Mucosa of descending colon (tissue), 3 donors: ENCODE results near the gene RASL12. TPM values are rescaled to one million over a fixed set of nuclear protein-coding genes. Genes with fewer than 3 reads are reported as not detected.

Experiments used
- ATAC-seq: fragments of 200-7000 bp; cut with Tn5 transposase; one replicate; pipeline ENCODE4 v1.9.1; 2020; ENCODE audit warnings: mild to moderate bottlenecking, moderate library complexity
- DNase-seq, 3 donors: peaks; one replicate each; pipeline ENCODE4 v3.0.0-alpha.2; 2020
- H3K36me3 ChIP-seq: fragments of 200-600 bp; one replicate; pipeline ENCODE4 v1.8.0; 2021; ENCODE audit warnings: low read depth, mild to moderate bottlenecking
- H3K4me1 ChIP-seq: fragments of 200-600 bp; one replicate; pipeline ENCODE4 v1.8.0; 2021; ENCODE audit warnings: low read depth, mild to moderate bottlenecking
- H3K4me3 ChIP-seq: fragments of 200-600 bp; one replicate; pipeline ENCODE4 v1.8.0; 2021; ENCODE audit warnings: mild to moderate bottlenecking
- H3K9me3 ChIP-seq: fragments of 200-600 bp; one replicate; pipeline ENCODE4 v1.8.0; 2021; ENCODE audit warnings: mild to moderate bottlenecking
- intact Hi-C, 2 donors: fragments of 100-400 bp; cut with DNase I in 1 of 2; cut with micrococcal nuclease in 1 of 2; formaldehyde crosslinking; loops; one replicate each; pipeline versions ENCODE4 v1.11.0 to v1.11.1; 2022; cut with DNase I, micrococcal nuclease
- total RNA-seq, 3 donors: library from RNA; stranded (reverse); fragmentation: NEBNext Ultra II Directional in 2 of 3; extraction: Animal tissue kit (Norgen Biotek cat#: 25700) in 2 of 3; gene quantifications; one replicate each; pipeline versions ENCODE4 v1.2.1 to v1.2.4, GENCODE V29; 2021 to 2023
- TF ChIP-seq, protein P1 (sequence below): fragments of 200-600 bp; IDR thresholded peaks from one replicate; pipeline ENCODE4 v1.8.0; 2022; ENCODE audit warnings: antibody characterized with exemption, mild to moderate bottlenecking
- donor health status: DM: no; HTN: no; CAD: no; lungs with moderate emphysema.
- donor health status: DM: no; HTN: no; CAD: no.
- donor health status: DM: no; HTN: yes; CAD: no.

RASL12 gene
- total RNA-seq, 3 donors from 2014 or later, result 2.7 to 29.7 (median 8.4) TPM

DNA sequence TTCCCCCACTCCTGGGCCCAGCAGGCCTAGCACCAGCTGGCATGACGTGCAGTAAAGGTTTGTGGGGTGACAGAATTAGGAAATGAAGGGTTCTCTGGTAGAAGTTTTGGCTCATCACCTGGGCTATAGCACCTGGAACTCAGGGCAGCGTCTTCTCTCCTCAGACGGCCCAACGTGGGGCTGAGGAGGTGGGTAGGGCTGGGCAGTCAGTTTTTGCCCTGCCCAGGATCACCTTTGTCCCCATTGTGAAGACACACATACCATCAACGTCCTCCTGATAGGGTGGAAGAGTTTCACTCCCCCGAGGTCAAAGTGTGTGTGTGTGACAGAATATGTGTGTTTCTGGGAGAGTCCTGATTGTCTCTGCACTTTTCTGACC is 20.8 kb upstream of the RASL12 start:
- peak in 2 of 3 donors; percentile 73 to 79 for DNase-seq
- Histone ChIP-seq H3K4me1 (peaks cover 24% of the 10 kb centered on the region), H3K9me3 (no peaks in the 10 kb centered on the region), H3K4me3 (no peak overlapping the region), H3K36me3 (no peaks in the 10 kb centered on the region)
- intact Hi-C loops, result loop anchor here in 1 of 2 donors (10.0 kb wide), 1 partner anchor 54 kb away; no protein-coding TSS in a partner anchor
- ATAC-seq, result peak; percentile 91
- TF ChIP-seq, protein P1, sequence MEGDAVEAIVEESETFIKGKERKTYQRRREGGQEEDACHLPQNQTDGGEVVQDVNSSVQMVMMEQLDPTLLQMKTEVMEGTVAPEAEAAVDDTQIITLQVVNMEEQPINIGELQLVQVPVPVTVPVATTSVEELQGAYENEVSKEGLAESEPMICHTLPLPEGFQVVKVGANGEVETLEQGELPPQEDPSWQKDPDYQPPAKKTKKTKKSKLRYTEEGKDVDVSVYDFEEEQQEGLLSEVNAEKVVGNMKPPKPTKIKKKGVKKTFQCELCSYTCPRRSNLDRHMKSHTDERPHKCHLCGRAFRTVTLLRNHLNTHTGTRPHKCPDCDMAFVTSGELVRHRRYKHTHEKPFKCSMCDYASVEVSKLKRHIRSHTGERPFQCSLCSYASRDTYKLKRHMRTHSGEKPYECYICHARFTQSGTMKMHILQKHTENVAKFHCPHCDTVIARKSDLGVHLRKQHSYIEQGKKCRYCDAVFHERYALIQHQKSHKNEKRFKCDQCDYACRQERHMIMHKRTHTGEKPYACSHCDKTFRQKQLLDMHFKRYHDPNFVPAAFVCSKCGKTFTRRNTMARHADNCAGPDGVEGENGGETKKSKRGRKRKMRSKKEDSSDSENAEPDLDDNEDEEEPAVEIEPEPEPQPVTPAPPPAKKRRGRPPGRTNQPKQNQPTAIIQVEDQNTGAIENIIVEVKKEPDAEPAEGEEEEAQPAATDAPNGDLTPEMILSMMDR, result no peak

DNA sequence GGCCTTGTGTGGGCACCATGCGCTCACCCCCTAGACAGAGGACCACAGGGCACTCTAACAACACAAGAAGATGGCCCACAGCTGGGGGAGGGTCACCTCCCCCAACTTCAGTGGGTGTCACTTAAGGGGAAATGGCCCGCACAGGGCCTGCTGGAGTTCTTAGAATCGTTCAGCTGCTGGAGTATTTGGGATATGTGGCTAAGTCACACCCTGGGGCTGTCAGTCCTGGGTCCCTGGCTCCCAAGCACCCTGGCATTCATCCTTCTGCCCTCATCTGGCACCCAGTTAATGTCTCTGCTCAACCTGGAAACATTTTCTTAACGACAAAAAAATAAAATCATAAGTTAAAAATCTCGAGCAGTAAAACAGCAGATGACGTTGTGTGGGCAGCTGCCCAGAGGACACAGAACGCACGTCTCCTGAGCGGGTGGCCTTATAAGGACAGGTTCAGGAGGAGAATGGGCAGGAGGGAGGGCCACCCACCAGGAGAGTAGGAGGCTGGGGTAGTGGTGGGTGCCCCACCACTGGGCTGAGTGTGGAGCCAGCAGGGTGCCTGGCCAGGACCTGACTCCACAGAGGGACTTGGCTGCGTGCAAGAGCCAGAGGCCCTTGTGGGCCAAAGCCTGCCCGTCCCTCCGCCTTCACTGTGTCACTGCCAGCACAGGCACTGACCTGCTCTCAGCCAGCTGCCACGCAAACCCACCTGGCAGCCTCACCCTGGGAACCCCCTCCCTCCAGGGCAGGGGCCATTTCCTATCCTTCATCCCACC is 20.3 kb upstream of the RASL12 start:
- TF ChIP-seq, protein P1, result no peak
- peaks cover 24% of the 10 kb centered on the region for H3K4me1 ChIP-seq
- H3K4me3 ChIP-seq, result no peak overlapping the region
- no peaks in the 10 kb centered on the region for H3K36me3 ChIP-seq
- peak; percentile 70 for ATAC-seq
- peak in 2 of 3 donors; percentile 74 to 78 for DNase-seq
- no peaks in the 10 kb centered on the region for H3K9me3 ChIP-seq
- intact Hi-C loops, result loop anchor here in 1 of 2 donors (10.0 kb wide), 1 partner anchor 53 kb away; no protein-coding TSS in a partner anchor

DNA sequence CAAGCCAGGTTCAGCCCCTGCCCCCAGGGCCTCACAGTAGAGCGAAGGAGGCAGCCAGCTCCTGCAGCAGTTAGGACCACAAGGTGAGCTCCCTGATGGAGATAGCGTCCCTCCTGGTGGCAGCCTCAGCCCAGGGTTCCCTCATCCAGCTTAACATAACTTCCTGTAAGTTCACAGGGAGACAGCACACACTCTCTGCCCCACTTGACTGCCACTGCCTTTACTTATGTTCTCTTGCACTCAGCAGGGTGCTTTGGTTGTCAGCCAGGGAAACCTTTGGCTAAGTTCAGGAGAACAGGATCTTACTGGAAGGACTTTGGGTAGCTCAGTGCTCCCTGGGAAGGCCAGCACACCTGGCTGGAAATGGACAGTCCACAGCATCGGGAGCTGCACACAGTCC is 19.6 kb upstream of the RASL12 start:
- ATAC-seq (no peak), DNase-seq (no peak)
- TF ChIP-seq, protein P1, result no peak
- H3K4me3 ChIP-seq, result no peak overlapping the region
- intact Hi-C loops, result loop anchor here in 1 of 2 donors (10.0 kb wide), 1 partner anchor 53 kb away; no protein-coding TSS in a partner anchor
- peaks cover 27% of the 10 kb centered on the region for H3K4me1 ChIP-seq
- no peaks in the 10 kb centered on the region for H3K9me3 ChIP-seq
- no peaks in the 10 kb centered on the region for H3K36me3 ChIP-seq

DNA sequence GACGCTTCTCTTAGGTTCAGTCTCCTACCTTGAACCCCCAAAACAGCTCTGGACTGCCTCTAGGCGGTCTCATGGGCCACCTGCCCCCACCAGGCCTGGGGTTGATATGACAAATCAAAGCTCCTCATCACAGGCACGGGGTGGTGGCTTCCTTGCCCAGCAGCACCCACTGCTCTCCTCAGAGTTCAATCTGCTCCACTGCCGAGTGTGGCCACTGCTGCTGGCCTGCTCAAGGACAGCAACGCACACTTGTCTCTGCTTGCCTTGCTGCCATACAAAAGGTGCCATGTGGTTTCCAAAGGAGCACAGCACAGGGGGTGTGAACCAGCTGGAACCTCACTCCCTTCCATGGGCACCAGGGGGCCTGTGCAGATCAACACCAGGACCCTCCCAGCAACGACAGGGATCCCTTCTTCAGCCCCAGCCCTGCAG is 18.9 kb upstream of the RASL12 start:
- H3K4me3 ChIP-seq, result no peak overlapping the region
- no peaks in the 10 kb centered on the region for H3K36me3 ChIP-seq
- DNase-seq (no peak), ATAC-seq (no peak)
- H3K4me1 ChIP-seq, result peaks cover 34% of the 10 kb centered on the region
- TF ChIP-seq, protein P1, result no peak
- H3K9me3 ChIP-seq, result no peaks in the 10 kb centered on the region
- intact Hi-C loops, result loop anchor here in 1 of 2 donors (10.0 kb wide), 1 partner anchor 52 kb away; no protein-coding TSS in a partner anchor

DNA sequence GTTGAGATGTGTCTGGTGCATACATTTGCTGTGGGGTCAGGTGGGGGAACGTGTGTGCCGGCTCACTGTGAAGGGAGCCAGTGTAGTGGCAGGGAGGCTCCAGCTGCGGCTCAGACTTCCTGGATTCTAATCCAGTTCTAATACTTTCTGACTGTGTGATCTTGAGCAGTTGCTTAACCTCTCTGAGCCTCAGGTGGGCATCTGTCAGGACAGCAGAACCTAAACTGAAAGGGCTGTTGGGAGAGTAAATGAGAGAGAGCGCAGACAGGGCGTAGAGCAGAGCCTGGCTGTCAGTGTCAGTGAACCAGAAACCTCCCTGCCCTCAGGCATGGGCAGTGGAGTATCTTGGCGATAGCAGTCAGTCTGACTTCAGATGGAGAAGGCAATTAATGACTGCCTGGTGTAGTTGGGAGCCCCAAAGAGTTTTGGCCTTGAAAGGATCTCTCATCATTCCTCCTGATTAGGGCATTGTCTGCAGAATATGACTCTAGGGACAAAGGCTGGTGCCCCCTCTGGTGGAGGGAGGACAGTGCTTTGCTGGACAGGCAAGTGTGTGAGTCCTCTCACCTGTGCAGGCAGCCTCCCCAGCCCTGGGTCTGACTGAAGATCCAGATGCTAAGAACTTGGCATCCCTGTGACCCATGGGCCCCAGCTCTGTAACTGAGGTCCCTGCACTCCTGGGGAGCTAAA is 18.3 kb upstream of the RASL12 start:
- intact Hi-C loops, result loop anchor here in 1 of 2 donors (10.0 kb wide), 1 partner anchor 51 kb away; no protein-coding TSS in a partner anchor
- TF ChIP-seq, protein P1, result peak; percentile 20
- H3K4me1 ChIP-seq, result peaks cover 35% of the 10 kb centered on the region
- no peaks in the 10 kb centered on the region for H3K9me3 ChIP-seq
- no peaks in the 10 kb centered on the region for H3K36me3 ChIP-seq
- DNase-seq (peak in 2 of 3 donors; percentile 62 to 71), ATAC-seq (peak; percentile 21)
- H3K4me3 ChIP-seq, result no peak overlapping the region
